ENCODE results near the gene TMEM248.
A peak's percentile ranks its signal among the peaks of the same experiment; 100 is the strongest.
"Not testable (repeated sequence)": the region's sequence is repeated elsewhere in the genome, so short reads cannot be mapped to it uniquely, and the experiment has no call there.

TMEM248 gene

GRCh38 chr7:66952343-66953043 lies 31.5 kb downstream of the TMEM248 start:
- no peak for TF ChIP-seq Cebpa-rat (IDR thresholded peaks at IDR 0.05)
- no peaks in the 10 kb centered on the region for H3K27me3 ChIP-seq
- H3K4me3 ChIP-seq: no peak overlapping the region

GRCh38 chr7:66953044-66953427 lies 32.0 kb downstream of the TMEM248 start:
- no peaks in the 10 kb centered on the region; a peak in 1 of 20 replicates for H3K4me1 ChIP-seq
- H3K9me3 ChIP-seq (replicated peaks in 1 of 11): no peaks in the 10 kb centered on the region
- no peak for TF ChIP-seq Cebpa-rat (IDR thresholded peaks at IDR 0.05)
- no peak overlapping the region for H3K4me2 ChIP-seq
- H3K4me3 ChIP-seq: no peak overlapping the region
- H3K9ac ChIP-seq: no peak overlapping the region
- H3K36me3 ChIP-seq: peaks cover 97 to 100% (median 99%) of the 10 kb centered on the region in 11 experiments
- H3K27me3 ChIP-seq: no peaks in the 10 kb centered on the region
- H3K27ac ChIP-seq: no peak overlapping the region
- H4K20me1 ChIP-seq: peaks cover 0 to 44% (median 15%) of the 10 kb centered on the region in 11 experiments; a peak in 15 of 22 replicates

More at GRCh38 chr7:66952343-66953043, 31.5 kb downstream of the TMEM248 start:
- Histone ChIP-seq H3K27ac (no peak overlapping the region), H3K9ac (no peak overlapping the region), H3K9me3 (replicated peaks in 1 of 11) (no peaks in the 10 kb centered on the region), H3K4me2 (no peak overlapping the region), H3K4me1 (no peaks in the 10 kb centered on the region; a peak in 1 of 20 replicates), H4K20me1 (peaks cover 0 to 49% (median 15%) of the 10 kb centered on the region in 11 experiments; a peak in 14 of 22 replicates), H3K36me3 (peaks cover 97 to 100% (median 99%) of the 10 kb centered on the region in 11 experiments)

- Histone ChIP-seq H3K36me3 (peaks cover 79 to 88% (median 85%) of the 10 kb centered on the region in 11 experiments), H3K9ac (0 out of 22 replicates have a peak overlapping the region, but pooled peaks of 1 of the 11 experiments have one; percentile 0)
These were observed 36.7 kb downstream of the TMEM248 start for GRCh38 chr7:66957595-66958290.

GRCh38 chr7:66958538-66959350 lies 37.7 kb downstream of the TMEM248 start:
- Histone ChIP-seq H3K9ac (no peak overlapping the region), H3K4me2 (no peak overlapping the region), H3K27me3 (no peaks in the 10 kb centered on the region), H3K4me3 (no peak overlapping the region), H3K9me3 (replicated peaks in 1 of 11) (no peaks in the 10 kb centered on the region), H3K4me1 (no peaks in the 10 kb centered on the region), H3K36me3 (peaks cover 69 to 78% (median 75%) of the 10 kb centered on the region in 11 experiments), H4K20me1 (peaks cover 0 to 30% (median 0%) of the 10 kb centered on the region in 11 experiments; a peak in 8 of 22 replicates), H3K27ac (no peak overlapping the region)
- no peak for TF ChIP-seq Cebpa-rat (IDR thresholded peaks at IDR 0.05)

More at GRCh38 chr7:66957595-66958290, 36.7 kb downstream of the TMEM248 start:
- Histone ChIP-seq H3K9me3 (replicated peaks in 1 of 11) (no peaks in the 10 kb centered on the region), H3K4me2 (no peak overlapping the region), H3K27ac (no peak overlapping the region), H3K27me3 (no peaks in the 10 kb centered on the region), H3K4me3 (no peak overlapping the region), H3K4me1 (no peaks in the 10 kb centered on the region), H4K20me1 (peaks cover 0 to 38% (median 5%) of the 10 kb centered on the region in 11 experiments; a peak in 12 of 22 replicates)
- no peak for TF ChIP-seq Cebpa-rat (IDR thresholded peaks at IDR 0.05)

- Histone ChIP-seq H3K4me2 (no peak overlapping the region), H3K9ac (no peak overlapping the region), H3K4me3 (no peak overlapping the region), H3K27ac (no peak overlapping the region), H3K36me3 (peaks cover 55 to 64% (median 61%) of the 10 kb centered on the region in 11 experiments), H3K9me3 (replicated peaks in 1 of 11) (peaks cover 0 to 7% (median 0%) of the 10 kb centered on the region in 11 experiments; a peak in 1 of 22 replicates), H3K4me1 (peaks cover 0 to 6% (median 0%) of the 10 kb centered on the region in 10 experiments; a peak in 1 of 20 replicates), H4K20me1 (peaks cover 0 to 21% (median 0%) of the 10 kb centered on the region in 11 experiments; a peak in 8 of 22 replicates), H3K27me3 (no peaks in the 10 kb centered on the region)
- TF ChIP-seq Cebpa-rat (IDR thresholded peaks at IDR 0.05): no peak
These were observed 39.2 kb downstream of the TMEM248 start for GRCh38 chr7:66960192-66960591.

- H3K27me3 ChIP-seq: no peaks in the 10 kb centered on the region
- H3K4me2 ChIP-seq: no peak overlapping the region
- H3K9me3 ChIP-seq (replicated peaks in 1 of 11): peaks cover 0 to 10% (median 0%) of the 10 kb centered on the region in 11 experiments; a peak in 2 of 22 replicates
- no peak overlapping the region for H3K4me3 ChIP-seq
- peaks cover 0 to 20% (median 0%) of the 10 kb centered on the region in 11 experiments; a peak in 8 of 22 replicates for H4K20me1 ChIP-seq
- H3K27ac ChIP-seq: no peak overlapping the region
- H3K9ac ChIP-seq: no peak overlapping the region
- H3K4me1 ChIP-seq: peaks cover 0 to 6% (median 0%) of the 10 kb centered on the region in 10 experiments; a peak in 1 of 20 replicates
- peaks cover 46 to 55% (median 52%) of the 10 kb centered on the region in 11 experiments for H3K36me3 ChIP-seq
- TF ChIP-seq Cebpa-rat (IDR thresholded peaks at IDR 0.05): no peak
These were observed 40.1 kb downstream of the TMEM248 start for GRCh38 chr7:66961096-66961495.

- no peak overlapping the region for H3K9ac ChIP-seq
- H3K27me3 ChIP-seq: no peaks in the 10 kb centered on the region
- no peak overlapping the region for H3K4me2 ChIP-seq
- H3K4me3 ChIP-seq: no peak overlapping the region
- no peak overlapping the region for H3K27ac ChIP-seq
- H3K4me1 ChIP-seq: peaks cover 0 to 6% (median 0%) of the 10 kb centered on the region in 10 experiments; a peak in 1 of 20 replicates
- peaks cover 0 to 5% (median 0%) of the 10 kb centered on the region in 11 experiments; a peak in 3 of 22 replicates for H4K20me1 ChIP-seq
- peaks cover 0 to 10% (median 0%) of the 10 kb centered on the region in 11 experiments; a peak in 2 of 22 replicates for H3K9me3 ChIP-seq (replicated peaks in 1 of 11)
- peaks cover 13 to 22% (median 19%) of the 10 kb centered on the region in 11 experiments for H3K36me3 ChIP-seq
- TF ChIP-seq Cebpa-rat (IDR thresholded peaks at IDR 0.05): no peak
These were observed 43.4 kb downstream of the TMEM248 start for GRCh38 chr7:66964411-66964810.

- H3K4me1 ChIP-seq: peaks cover 0 to 6% (median 0%) of the 10 kb centered on the region in 10 experiments; a peak in 1 of 20 replicates
- no peaks in the 10 kb centered on the region for H3K27me3 ChIP-seq
- peaks cover 0 to 10% (median 0%) of the 10 kb centered on the region in 11 experiments; a peak in 2 of 22 replicates for H3K9me3 ChIP-seq (replicated peaks in 1 of 11)
- H3K27ac ChIP-seq: no peak overlapping the region
- H4K20me1 ChIP-seq: no peaks in the 10 kb centered on the region
- no peak overlapping the region for H3K9ac ChIP-seq
- H3K4me3 ChIP-seq: no peak overlapping the region
- H3K36me3 ChIP-seq: no peaks in the 10 kb centered on the region
- TF ChIP-seq Cebpa-rat (IDR thresholded peaks at IDR 0.05): no peak
- H3K4me2 ChIP-seq: no peak overlapping the region
These were observed 46.0 kb downstream of the TMEM248 start for GRCh38 chr7:66967029-66967428.

- not testable (repeated sequence) for H3K36me3 ChIP-seq; H3K9ac ChIP-seq; H3K4me2 ChIP-seq; H3K4me1 ChIP-seq; H4K20me1 ChIP-seq; H3K27me3 ChIP-seq; H3K27ac ChIP-seq; H3K4me3 ChIP-seq; H3K9me3 ChIP-seq (replicated peaks in 1 of 11)
These were observed 48.0 kb downstream of the TMEM248 start for GRCh38 chr7:66969001-66969400.
